ENCODE measurements around the gene ZNF287. TPM values are rescaled to one million over a fixed set of nuclear protein-coding genes. Genes with fewer than 3 reads are reported as not detected.
"Not testable (repeated sequence)": the region's sequence is repeated elsewhere in the genome, so short reads cannot be mapped to it uniquely, and the experiment has no call there.

The ZNF287 gene
- 3.2 and 4.3 TPM in 2 replicates for total RNA-seq

DNA sequence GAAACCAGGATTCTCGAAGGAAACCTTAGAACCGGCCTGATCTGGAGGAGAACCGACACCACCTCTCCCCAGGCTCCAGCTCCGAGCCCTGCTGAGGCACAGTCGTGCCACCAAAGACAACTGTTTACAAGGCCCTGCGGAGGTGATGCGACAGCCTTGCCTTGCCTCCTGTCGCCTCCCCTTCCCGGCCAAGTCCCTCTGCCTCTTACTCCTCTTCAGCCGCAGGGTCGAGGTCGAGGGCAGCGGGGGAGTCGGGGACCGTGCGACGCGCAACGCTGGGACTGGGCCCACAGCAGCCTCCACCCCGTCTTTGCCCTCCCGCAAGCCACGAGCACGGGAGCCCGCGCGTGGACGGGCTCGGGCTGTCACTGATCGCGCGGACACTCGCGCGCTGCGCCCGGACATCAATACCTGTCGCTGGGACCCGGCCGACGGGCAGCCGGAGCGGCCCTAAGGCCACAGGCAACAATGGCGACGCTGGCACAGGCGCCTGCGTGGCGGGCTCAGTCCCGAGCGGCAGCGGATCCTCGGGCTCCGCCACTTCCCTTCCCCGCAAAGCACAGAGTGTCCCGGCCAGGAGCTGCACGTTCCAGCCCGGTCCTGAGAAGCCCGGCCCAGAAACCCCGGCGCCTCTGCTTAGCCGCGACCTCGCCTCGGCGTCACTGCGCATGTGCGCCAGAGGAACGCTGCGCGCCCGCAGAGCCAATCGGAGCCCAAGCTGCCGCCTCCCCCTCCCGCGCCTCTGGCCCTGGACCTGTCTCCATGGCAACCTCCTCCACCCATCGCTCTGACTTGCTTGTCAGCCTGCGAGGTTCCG is at the start of gene ZNF287:
Gene ZNF287 (minus strand): TSS at position 664 of the 817 bp plus-strand sequence. CDS start 1,473 bp downstream, outside the sequence.
- peak; percentile 29 for DNase-seq (ENCODE audit: extremely low read depth, low read depth, low spot score)

DNA sequence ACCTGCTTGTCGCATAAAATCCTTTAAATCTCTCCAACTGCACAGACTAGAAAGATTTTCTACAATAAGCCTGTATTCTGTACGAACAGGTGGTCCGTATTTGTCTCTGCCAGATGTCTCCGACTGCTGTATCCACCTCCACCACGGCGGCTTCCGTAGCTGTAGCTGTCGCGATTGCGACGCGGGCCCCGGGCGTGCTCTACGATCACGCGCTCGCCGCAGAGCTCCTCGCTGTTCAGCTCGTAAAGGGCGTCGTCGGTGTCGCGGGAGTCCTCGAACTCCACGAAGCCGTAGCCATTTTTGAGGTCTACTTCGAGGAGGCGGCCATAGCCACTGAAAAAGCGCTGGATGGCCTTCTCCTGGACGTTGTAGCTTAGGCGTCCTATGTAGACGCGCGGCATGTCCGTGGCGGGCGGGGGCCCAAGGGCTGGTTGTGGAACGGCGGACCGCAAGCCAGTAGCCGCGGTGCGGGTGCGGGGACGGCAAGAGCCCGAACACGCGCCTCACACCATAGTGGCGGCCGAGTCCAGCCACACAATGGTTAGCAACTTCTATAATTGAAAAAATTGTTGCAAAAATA is 48.6 kb upstream of the ZNF287 start:
- no peak for DNase-seq (ENCODE audit: extremely low read depth, low read depth, low spot score)

DNA sequence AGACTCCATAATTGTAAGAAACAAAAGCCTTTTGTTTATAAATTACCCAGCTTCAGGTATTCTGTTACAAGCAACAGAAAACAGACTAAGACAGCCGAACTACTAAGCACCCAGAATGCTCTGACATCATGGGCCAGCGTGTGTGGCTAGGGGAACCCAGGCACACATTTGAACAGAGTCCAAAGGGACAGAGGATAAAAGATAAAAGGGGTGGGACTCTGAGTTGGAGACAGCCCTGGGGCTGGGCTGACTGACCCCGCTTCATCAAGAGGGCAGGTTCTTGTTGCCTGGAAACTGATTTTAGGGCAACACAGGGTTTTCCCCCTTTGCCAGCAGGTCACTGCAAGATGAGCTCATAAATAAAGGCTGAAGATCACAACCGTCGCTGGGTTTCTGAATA is 30.5 kb upstream of the ZNF287 start:
- DNase-seq (ENCODE audit: extremely low read depth, low read depth, low spot score): no peak

DNA sequence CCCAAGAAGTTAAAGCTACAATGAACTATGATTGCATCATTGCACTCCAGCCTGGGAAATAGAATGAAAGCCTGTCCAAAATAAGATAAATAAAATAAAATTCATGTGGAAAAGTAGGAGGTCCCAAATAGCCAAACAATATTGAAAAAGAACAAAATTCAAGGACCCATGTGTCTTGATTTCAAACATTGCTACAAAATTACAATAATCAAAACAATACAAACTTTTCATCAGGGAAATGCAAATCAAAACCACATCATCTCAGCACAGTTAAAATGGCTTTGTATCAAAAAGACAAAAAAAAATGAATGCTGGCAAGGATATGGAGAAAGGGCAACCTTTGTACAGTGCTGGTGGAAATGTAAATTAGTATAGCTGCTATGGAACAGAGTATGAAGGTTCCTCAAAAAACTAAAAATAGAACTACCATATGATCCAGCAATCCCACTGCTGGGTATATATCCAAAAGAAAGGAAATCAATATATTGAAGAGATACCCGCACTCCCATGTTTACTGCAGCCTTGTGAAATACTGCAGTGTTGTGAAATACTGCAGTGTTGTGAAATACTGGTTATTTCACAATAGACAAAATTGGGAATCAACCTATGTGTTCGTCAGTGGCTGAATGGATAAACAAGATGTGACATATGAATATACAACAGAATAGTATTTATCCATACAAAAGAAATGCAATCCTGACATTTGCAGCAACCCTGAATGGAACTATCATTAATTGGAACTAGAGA is 24.5 kb upstream of the ZNF287 start:
- DNase-seq (ENCODE audit: extremely low read depth, low read depth, low spot score): no peak

DNA sequence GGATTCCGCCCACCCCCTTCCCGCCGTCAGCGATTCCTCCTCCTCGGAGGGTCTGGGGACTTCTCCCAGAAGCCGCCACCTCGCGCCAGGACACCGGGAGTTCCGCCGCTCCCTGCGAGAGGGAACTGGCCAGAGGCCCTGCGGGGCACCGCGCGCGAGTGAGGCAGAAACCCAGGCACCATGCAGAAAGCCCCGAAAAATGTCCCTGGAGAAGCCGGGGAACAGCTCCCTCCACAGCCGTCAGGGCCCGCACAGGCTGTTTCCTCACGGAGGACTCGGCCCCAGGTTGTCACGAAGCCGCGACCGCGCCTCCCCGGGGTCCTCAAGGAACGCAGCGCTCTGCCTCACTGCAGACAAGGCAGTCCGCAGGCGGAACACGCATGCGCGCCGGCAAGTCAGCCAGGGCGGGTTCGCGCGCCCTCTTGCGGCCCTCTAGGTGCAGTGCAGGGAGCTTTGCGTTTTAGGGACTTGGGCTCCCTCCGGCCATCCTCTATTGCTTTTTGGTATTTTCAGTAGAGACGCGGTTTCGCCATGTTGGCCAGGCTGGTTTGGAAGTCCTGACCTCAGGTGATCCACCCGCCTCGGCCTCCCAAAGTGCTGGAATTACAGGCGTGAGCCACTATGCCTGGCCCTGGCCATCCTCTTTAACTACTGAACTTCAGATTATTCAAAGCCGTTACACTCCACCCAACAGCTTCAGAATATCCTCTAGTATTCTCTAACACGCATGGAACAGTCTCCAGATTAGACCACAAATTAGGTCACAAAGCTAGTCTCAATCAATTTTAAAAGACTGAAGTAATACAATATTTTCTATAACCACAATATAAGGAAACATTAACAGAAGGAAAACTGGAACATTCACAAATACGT is 20.3 kb upstream of the ZNF287 start:
- DNase-seq (ENCODE audit: extremely low read depth, low read depth, low spot score): peak; percentile 39

DNA sequence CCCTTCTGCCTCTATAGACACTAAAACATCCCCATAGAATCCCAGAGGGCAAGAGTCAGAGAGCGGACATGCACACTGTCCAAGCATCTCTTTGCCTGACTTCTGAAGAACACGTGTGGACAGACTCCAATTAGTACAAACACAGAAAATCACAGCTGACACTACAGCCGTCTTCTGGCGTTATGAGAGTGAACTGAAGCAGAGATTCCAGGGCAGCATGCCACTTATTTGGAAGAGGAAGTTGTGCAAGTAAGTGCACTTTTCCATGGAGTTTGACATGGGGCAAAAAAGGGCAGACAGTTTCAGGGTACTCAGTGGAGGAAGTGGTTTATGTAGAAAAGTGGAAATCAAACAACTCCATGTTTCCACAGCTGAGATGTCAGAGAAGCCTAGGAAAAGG is 16.8 kb upstream of the ZNF287 start:
- DNase-seq (ENCODE audit: extremely low read depth, low read depth, low spot score): no peak

DNA sequence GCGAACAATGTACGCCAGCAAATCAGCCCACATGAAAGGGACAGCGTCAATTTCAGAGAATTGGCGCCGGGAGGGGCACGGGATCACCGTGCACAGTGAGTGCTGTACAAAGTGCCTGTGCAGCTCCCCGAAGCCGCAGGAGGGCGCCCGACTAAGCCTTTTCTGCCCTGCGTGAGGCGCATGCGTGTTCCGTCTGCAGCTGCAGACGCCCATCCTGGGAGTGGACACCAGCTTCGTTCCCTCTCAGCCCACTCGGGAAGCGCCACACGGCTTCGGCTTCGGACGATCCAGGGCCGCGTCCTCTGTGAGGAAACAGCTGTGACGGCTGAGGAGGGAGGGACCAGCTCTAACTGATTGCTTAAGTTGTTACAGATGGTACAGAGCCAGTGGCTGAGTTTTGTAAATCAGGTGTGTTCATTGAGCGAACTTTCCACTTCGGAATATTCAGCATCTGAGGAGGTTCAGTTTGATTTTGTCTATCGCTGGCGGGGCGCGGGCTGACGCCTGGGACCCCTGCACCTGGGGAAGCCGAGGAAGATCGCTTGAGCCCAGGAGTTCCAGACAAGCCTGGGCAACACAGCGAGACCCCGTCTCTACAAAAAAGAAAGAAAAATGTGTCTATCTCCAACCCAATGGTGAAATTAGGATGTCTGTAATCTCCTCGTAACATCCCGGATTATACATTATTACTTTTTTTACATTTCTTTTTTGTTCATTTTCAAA is 15.4 kb upstream of the ZNF287 start:
- peak; percentile 41 for DNase-seq (ENCODE audit: extremely low read depth, low read depth, low spot score)

DNA sequence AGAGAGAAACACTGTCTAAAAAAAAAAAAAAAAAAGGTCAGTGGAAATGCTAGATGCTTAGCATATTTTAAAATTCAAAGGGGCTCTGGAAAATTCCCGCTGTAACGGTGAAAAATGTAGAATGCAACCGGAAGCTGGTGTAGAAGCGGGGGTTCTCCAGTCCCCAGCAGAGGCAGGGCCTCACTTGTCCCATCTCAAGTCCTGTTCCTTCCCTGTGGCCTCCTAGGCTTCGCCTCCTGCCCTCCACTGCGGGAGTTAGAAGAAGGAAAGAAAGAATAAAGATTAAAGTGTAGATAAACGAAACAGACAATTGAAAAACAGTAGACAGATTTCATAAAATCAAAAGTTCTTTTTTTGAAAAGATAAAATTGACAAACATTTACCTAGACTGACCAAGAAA is 14.8 kb upstream of the ZNF287 start:
- no peak for DNase-seq (ENCODE audit: extremely low read depth, low read depth, low spot score)

DNA sequence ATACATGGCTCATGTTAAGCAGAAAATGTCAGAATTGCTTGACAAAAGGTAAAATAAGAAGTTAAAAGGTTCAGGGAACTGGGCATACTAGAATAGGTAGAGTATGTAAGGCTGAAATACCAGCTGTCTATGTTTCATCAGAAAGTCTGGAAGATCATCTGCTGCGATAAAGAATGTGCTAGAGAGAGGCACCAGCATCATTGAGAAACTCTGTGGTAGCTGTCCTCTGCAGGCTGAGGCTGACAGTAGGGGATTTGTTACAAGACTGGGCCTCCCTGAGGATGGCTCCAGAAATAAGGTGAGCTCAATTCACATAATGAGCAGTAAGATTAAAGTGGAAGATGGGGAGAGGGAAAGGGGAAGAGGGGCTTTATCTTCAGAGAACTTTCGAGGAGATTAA is 4.5 kb upstream of the ZNF287 start:
- DNase-seq (ENCODE audit: extremely low read depth, low read depth, low spot score): no peak

DNA sequence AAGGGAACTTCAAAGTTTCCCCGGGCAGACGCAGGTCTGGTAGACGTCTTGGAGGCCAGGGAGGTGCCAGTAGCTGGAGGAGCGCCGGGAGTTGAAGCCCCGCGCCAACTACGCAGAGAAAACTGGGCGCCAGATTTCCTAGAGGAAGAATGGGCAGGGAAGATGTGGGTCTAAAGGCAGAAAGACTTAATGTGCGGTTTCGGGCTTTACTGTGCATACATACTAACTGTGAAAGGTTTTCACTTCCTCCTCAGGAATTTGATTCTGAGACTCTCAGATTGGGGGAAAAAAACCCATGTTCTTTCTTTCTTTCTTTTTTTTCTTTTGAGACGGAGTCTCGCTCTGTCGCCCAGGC is 331 bp upstream of the ZNF287 start:
- DNase-seq (ENCODE audit: extremely low read depth, low read depth, low spot score): no peak

DNA sequence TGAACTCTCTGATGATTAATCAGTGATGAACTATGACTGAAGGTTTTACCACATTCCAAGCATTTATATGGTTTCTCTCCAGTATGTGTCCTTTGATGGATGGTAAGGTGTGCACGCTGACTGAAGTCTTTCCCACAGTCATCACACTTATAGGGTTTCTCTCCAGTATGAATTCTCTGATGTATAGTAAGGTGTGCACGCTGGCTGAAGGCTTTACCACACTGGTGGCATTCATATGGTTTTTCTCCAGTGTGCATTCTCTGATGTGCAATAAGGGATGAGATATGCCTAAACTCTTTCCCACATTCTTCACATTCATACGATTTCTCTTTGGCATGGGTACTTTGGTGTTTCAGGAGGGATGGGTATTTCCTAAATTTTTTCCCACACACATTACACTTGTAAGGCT is 16.4 kb downstream of the ZNF287 start:
- DNase-seq (ENCODE audit: extremely low read depth, low read depth, low spot score): no peak

DNA sequence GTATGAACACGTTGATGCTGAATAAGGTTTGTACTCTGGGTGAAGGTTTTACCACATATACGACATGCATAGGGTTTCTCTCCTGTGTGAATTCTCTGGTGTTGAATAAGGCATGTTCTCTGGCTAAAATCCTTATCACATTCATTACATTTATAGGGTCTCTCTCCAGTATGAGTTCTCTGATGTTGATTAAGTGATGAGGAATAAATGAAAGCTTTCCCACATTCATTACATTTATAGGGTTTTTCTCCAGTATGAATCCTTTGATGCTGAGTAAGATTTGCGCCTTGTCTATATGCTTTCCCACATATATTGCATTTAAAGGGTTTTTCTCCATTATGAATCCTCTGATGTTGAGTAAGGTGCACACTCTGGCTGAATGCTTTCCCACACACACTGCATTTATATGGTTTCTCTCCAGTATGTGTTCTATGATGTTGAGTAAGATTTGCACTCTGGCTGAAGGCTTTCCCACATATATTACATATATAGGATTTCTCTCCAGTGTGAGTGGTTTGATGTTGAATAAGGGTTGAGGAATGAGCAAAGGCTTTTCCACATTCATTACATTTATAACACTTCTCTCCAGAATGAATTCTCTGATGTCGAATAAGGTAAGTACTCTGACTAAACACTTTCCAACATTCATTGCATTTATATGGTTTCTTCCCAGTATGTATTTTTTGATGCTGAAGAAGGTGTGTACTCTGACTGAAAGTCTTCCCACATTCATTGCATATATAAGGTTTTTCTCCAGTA is 16.9 kb downstream of the ZNF287 start:
- DNase-seq (ENCODE audit: extremely low read depth, low read depth, low spot score): no peak

DNA sequence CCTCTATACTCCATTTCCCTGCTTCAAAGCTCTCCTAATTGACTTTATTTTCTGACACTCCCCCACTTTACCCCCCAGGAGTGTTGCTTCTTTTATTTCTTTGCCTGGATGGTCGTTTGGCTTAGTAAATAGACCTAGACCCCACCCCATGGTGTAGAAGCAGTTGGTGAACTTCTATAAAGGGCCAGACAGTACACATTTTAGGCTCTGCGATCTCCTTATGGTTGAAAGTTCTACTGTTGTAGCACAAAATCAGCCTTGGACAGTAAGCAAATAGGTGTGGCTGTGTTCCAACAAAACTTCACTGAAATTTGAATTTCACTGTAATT is 31.9 kb downstream of the ZNF287 start:
- no peak for DNase-seq (ENCODE audit: extremely low read depth, low read depth, low spot score)

DNA sequence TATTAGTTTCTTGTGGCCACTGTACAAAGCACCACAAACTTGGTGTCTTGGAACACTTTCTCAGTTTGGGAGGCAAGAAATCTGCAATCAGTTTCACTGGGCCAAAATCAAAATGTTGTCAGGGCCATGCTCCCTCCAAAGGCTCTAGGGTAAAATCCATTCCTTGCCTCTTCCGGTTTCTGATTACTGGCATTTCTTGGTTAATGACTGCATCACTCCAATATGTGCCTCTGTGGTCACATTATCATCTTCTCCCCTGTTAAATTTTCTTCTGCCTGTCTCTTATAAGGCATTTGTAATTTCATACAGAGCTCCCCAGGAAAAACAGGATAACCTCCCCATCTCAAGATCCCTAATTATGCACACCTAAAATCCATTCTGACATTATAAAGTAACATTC is 34.8 kb downstream of the ZNF287 start:
- DNase-seq (ENCODE audit: extremely low read depth, low read depth, low spot score): no peak

DNA sequence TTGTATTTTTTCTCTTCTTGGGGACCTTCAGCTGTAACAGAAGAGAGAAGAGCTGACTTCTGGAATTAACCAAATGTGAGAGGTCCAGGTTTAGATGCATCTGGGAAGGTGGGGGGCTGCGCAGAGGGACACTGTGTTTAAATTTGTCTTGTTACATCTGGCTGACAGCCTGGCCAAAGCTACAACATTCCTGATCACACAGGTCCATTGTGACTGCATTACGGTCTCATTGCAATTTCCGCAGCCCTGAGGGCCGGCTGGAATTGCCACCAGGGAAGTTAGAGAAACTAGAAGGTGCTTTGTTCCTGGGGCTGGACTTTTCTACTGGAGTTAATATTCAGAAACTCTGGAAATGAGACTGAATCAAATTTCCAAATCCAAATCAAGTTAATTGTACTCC is 39.1 kb downstream of the ZNF287 start:
- DNase-seq (ENCODE audit: extremely low read depth, low read depth, low spot score): no peak

DNA sequence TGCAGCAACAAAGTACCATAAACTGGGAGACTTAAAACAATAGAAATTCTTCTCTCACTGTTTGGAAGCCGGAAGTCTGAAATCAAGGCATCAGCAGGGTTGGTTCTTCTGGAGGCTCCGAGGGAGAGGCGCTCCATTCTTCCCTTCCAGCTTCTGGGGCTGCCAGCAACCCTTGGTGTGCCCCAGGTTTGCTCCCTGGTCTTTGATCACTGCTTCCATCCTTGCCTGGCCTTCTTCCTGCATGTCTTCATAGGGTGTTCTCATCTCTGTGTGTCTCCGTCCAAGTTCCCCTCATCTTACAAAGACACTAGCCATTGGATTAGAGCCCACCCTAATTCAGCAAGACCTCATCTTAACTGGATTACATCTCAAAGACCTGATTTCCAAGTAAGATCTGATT is 41.7 kb downstream of the ZNF287 start:
- DNase-seq (ENCODE audit: extremely low read depth, low read depth, low spot score): no peak

DNA sequence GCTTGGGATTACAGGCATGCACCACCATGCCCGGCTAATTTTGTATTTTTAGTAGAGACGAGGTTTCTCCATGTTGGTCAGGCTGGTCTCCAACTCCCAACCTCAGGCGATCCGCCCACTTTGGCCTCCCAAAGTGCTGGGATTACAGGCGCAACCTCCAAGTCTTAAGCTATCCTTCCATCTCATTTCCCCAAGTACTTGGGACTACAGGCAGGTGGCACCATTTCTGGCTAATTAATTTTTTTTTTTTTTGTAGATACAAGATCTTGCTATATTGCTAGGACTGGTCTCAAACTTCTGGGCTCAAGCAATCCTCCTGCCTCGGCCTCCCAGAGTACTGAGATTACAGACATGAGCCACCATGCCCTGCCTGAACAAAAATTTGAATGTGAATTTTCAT is 43.4 kb downstream of the ZNF287 start:
- not testable (repeated sequence) for DNase-seq (ENCODE audit: extremely low read depth, low read depth, low spot score)

DNA sequence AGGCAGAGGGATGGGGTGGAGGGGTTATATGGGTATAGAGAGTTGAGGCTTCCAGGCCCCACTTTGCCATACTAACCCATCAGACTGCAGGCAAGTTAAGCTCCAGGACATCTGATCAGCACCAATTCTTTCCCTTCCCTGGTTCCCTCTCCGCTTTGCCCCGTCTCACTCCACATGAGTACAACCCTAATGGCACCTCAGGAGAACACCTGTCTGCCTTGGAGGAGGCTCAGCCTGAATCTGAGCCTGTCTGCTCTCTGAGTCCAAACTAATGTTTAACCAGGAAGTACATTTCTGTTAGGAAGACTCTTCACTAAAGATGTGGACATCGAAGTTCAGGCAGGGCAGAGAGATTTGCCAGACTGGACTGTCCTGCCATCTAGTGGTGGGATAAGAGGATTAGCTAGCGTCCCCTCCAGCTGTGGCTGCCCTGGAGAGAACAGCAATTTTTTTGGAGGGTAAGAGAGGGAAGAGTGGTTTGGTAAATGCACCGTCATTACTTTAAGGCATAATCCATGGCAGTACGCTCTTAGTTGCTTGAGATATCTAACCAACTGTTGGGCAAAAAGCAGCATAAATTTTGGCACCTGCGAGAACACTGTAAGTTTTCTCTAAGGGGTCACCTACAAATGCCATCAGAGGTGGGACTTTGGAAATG is 47.8 kb downstream of the ZNF287 start:
- DNase-seq (ENCODE audit: extremely low read depth, low read depth, low spot score): peak; percentile 56

DNA sequence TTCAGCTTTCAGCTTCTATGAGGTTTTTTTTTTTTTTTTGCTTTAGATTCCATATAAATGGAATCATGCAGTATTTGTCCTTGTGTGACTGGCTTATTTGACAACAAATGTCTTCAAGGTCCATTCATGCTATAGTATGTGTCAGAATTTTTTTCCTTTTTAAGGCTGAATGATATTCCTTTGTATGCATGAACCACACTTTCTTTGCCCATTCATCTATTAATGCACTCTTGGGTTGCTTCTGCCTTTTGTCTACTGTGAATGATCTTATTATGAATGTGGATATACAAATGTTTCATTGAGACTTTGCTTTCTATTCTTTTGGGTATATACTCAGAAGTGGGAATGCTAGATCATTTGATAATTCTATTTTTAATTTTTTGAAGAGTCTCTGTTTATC is 50.0 kb downstream of the ZNF287 start:
- no peak for DNase-seq (ENCODE audit: extremely low read depth, low read depth, low spot score)

Data from glomerular endothelial cell (primary cell).